ENCODE data around the gene APP.

The APP gene

GRCh38 chr21:26159869-26160268 lies 10.7 kb downstream of the APP start:
- TF ChIP-seq CTCF (IDR thresholded peaks at IDR 0.05; ENCODE audit: low read depth, low read length): no peak
- no peaks in the 10 kb centered on the region for H3K27me3 ChIP-seq
- peaks cover 3% of the 10 kb centered on the region for H3K4me1 ChIP-seq
- H3K4me3 ChIP-seq (ENCODE audit: low read depth, low read length): no peak overlapping the region
- no peaks in the 10 kb centered on the region for H3K9me3 ChIP-seq
- DNase-seq: no peak
- H3K36me3 ChIP-seq: 0 out of 2 replicates have a peak, but pooled peaks cover 3% of the 10 kb centered on the region

- Histone ChIP-seq H3K36me3 (0 out of 2 replicates have a peak, but pooled peaks cover 3% of the 10 kb centered on the region), H3K4me3 (ENCODE audit: low read depth, low read length) (no peak overlapping the region), H3K4me1 (no peaks in the 10 kb centered on the region; the same call in 1 of the 2 replicates), H3K27me3 (no peaks in the 10 kb centered on the region), H3K9me3 (no peaks in the 10 kb centered on the region)
- no peak for TF ChIP-seq CTCF (IDR thresholded peaks at IDR 0.05; ENCODE audit: low read depth, low read length)
- DNase-seq: no peak
Observed at GRCh38 chr21:26157801-26158200, 12.8 kb downstream of the APP start.

- Histone ChIP-seq H3K36me3 (0 out of 2 replicates have a peak, but pooled peaks cover 3% of the 10 kb centered on the region), H3K27me3 (no peaks in the 10 kb centered on the region), H3K4me3 (ENCODE audit: low read depth, low read length) (no peak overlapping the region), H3K9me3 (no peaks in the 10 kb centered on the region), H3K4me1 (no peaks in the 10 kb centered on the region)
- no peak for DNase-seq
- TF ChIP-seq CTCF (IDR thresholded peaks at IDR 0.05; ENCODE audit: low read depth, low read length): no peak
Observed at GRCh38 chr21:26154753-26155152, 15.8 kb downstream of the APP start.

- no peak overlapping the region for H3K4me3 ChIP-seq (ENCODE audit: low read depth, low read length)
- DNase-seq: no peak
- no peaks in the 10 kb centered on the region for H3K9me3 ChIP-seq
- no peaks in the 10 kb centered on the region for H3K27me3 ChIP-seq
- no peak for TF ChIP-seq CTCF (IDR thresholded peaks at IDR 0.05; ENCODE audit: low read depth, low read length)
- 0 out of 2 replicates have a peak, but pooled peaks cover 3% of the 10 kb centered on the region for H3K36me3 ChIP-seq
- H3K4me1 ChIP-seq: peaks cover 6% of the 10 kb centered on the region
Observed at GRCh38 chr21:26153758-26154157, 16.8 kb downstream of the APP start.

GRCh38 chr21:26148840-26149354 lies 21.7 kb downstream of the APP start:
- Histone ChIP-seq H3K36me3 (no peaks in the 10 kb centered on the region; the same call in 1 of the 2 replicates), H3K9me3 (no peaks in the 10 kb centered on the region)
- no peak for DNase-seq

More at GRCh38 chr21:26148840-26149354, 21.7 kb downstream of the APP start:
- H3K27me3 ChIP-seq: no peaks in the 10 kb centered on the region
- no peak for TF ChIP-seq CTCF (IDR thresholded peaks at IDR 0.05; ENCODE audit: low read depth, low read length)
- H3K4me3 ChIP-seq (ENCODE audit: low read depth, low read length): no peak overlapping the region
- H3K4me1 ChIP-seq: peaks cover 19% of the 10 kb centered on the region
